K562 (cell line): Measurements from ENCODE around the gene LY6G6F. TPM values are rescaled to one million over a fixed set of nuclear protein-coding genes. Genes with fewer than 3 reads are reported as not detected.
A peak's percentile ranks its signal among the peaks of the same experiment; 100 is the strongest.

ENCODE experiments used
- BRCA1 ChIP-seq, 2 experiments: fragments of 450-650 bp in 1 of 2; sonication (generic) in 1 of 2; formaldehyde crosslinking in 1 of 2; IDR thresholded peaks; 2 replicates each; pipeline versions ENCODE4 v1.5.0 to v1.6.1; 2017 to 2020; ENCODE audit warnings: mild to moderate bottlenecking in 1 of 2, missing genetic modification reagents in 1 of 2
- BRF2 ChIP-seq: IDR thresholded peaks from 3 replicates; pipeline ENCODE4 v1.6.1; 2011; ENCODE audit warnings: borderline replicate concordance, mild to moderate bottlenecking; ENCODE audit not compliant: insufficient read length, insufficient read depth
- CBX5 ChIP-seq: IDR thresholded peaks from 2 replicates; pipeline ENCODE4 v1.6.1; 2014; ENCODE audit warnings: low read depth, borderline replicate concordance
- CCAR2 ChIP-seq: fragments of 200-400 bp; formaldehyde crosslinking; IDR thresholded peaks from 2 replicates; pipeline ENCODE4 v1.6.1; 2017; ENCODE audit warnings: mild to moderate bottlenecking, low read depth, low read length
- CHD2 ChIP-seq: IDR thresholded peaks from 2 replicates; pipeline ENCODE4 v1.6.1; 2011; ENCODE audit warnings: low read depth, low read length
- EZH2 ChIP-seq: IDR thresholded peaks from 2 replicates; pipeline ENCODE4 v1.6.1; 2012; ENCODE audit warnings: low read depth, mild to moderate bottlenecking, inconsistent platforms, low read length, borderline replicate concordance
- GATA2 ChIP-seq: sonication (generic); formaldehyde crosslinking; IDR thresholded peaks from 2 replicates; pipeline ENCODE4 v1.4.0; 2020; ENCODE audit warnings: mild to moderate bottlenecking, missing genetic modification reagents
- MAFK ChIP-seq: IDR thresholded peaks from 2 replicates; pipeline ENCODE4 v1.6.1; 2011; ENCODE audit warnings: low read length, improper control_type of control experiment
- MITF ChIP-seq: IDR thresholded peaks from 2 replicates; pipeline ENCODE4 v1.6.1; 2014; ENCODE audit warnings: antibody characterized with exemption
- PCBP1 ChIP-seq: fragments of 200-400 bp; formaldehyde crosslinking; IDR thresholded peaks from 2 replicates; pipeline ENCODE4 v1.6.1; 2018; ENCODE audit warnings: mild to moderate bottlenecking, low read depth, low read length; ENCODE audit not compliant: poor library complexity, severe bottlenecking
- SREBF2 ChIP-seq: sonication (generic); formaldehyde crosslinking; IDR thresholded peaks from 2 replicates; pipeline ENCODE4 v1.4.0; 2020; ENCODE audit warnings: mild to moderate bottlenecking, missing genetic modification reagents
- TEAD4 ChIP-seq, 2 experiments: sonication (generic) in 1 of 2; formaldehyde crosslinking in 1 of 2; IDR thresholded peaks; 2 replicates each; pipeline versions ENCODE4 v1.6.1 to v1.8.0; 2012 to 2022; ENCODE audit warnings: borderline replicate concordance in 1 of 2, inconsistent platforms in 1 of 2, low read length in 1 of 2, mild to moderate bottlenecking in 1 of 2, missing genetic modification reagents in 1 of 2
- TRIM25 ChIP-seq: fragments of 450-650 bp; IDR thresholded peaks from 2 replicates; pipeline ENCODE4 v1.7.0; 2016; ENCODE audit warnings: borderline replicate concordance
- ZBTB5 ChIP-seq: fragments of 450-650 bp; IDR thresholded peaks from 2 replicates; pipeline ENCODE4 v1.6.1; 2017; ENCODE audit warnings: antibody characterized with exemption
- ZC3H11A ChIP-seq: IDR thresholded peaks from 2 replicates; pipeline ENCODE4 v1.6.1; 2012; ENCODE audit warnings: low read depth, low read length, improper control_type of control experiment
- ZFX ChIP-seq: sonication (generic); formaldehyde crosslinking; IDR thresholded peaks from 2 replicates; pipeline ENCODE4 v1.8.0; 2022; ENCODE audit warnings: mild to moderate bottlenecking, missing genetic modification reagents, moderate library complexity
- ZNF133 ChIP-seq: fragments of 250-450 bp; sonication (Bioruptor Pico); IDR thresholded peaks from 2 replicates; pipeline ENCODE4 v1.4.0; 2020; ENCODE audit warnings: mild to moderate bottlenecking
- ZNF212 ChIP-seq: fragments of 450-650 bp; formaldehyde crosslinking; IDR thresholded peaks from 2 replicates; pipeline ENCODE4 v1.4.0; 2020; ENCODE audit warnings: mild to moderate bottlenecking
- ZNF274 ChIP-seq: IDR thresholded peaks from 2 replicates; pipeline ENCODE4 v1.6.1; 2011; ENCODE audit warnings: low read depth, mild to moderate bottlenecking, low read length, moderate library complexity, borderline replicate concordance
- polyA plus RNA-seq, 8 experiments: library from polyadenylated mRNA; depleted of rRNA in 4 of 8; stranded (reverse) in 5 of 8; unstranded in 3 of 8; fragments of >200 nt; fragmentation: Nextera tagmentation in 2 of 8; fragmentation: Illumina TruSeq in 1 of 8; extraction: Ambion mirVana in 2 of 8; extraction: Trizol in 1 of 8; gene quantifications; 2 replicates each; pipeline versions ENCODE4 v1.2.1 to v1.2.3, GENCODE V29; 2011 to 2014; ENCODE audit warnings: inconsistent platforms in 1 of 8, missing spikeins in 1 of 8
- total RNA-seq, 7 experiments: library from RNA; depleted of rRNA in 6 of 7; stranded (reverse); fragments of >200 nt in 6 of 7; fragmentation: Illumina TruSeq in 2 of 7; extraction: Trizol in 2 of 7; gene quantifications; 2 replicates each; pipeline versions ENCODE4 v1.2.1 to v1.2.3, GENCODE V29; 2011 to 2021; ENCODE audit warnings: low replicate concordance in 1 of 7

LY6G6F gene
- total and polyA plus RNA-seq, 9 of the 15 experiments (the other 6 are each of a cell fraction or from before 2014, with no cell fraction given) = 0.14 to 0.50 (median 0.28) TPM; not detected in 2

GRCh38 chr6:31737991-31738979 is 31.6 kb downstream of the LY6G6F start (continued):
- TF ChIP-seq BRF2 (no peak), ZFX (no peak), TRIM25 (no peak), ZNF133 (CRISPR knock-in tag) (peak; percentile 88), CHD2 (no peak), GATA2 (no peak), ZBTB5 (no peak; the same call in 1 of the 2 replicates), PCBP1 (no peak), MAFK (no peak), BRCA1 (IDR thresholded peaks at IDR 0.05) (no peak), BRCA1 (CRISPR knock-in tag; IDR thresholded peaks at IDR 0.05) (no peak), CCAR2 (no peak), MITF (no peak), ZNF274 (no peak), EZH2 (no peak; the same call in 1 of the 2 replicates), TEAD4 (IDR thresholded peaks at IDR 0.05; ENCODE audit: low read length) (peak; percentile 49; the same call in 1 of the 2 replicates), TEAD4 (CRISPR knock-in tag; IDR thresholded peaks at IDR 0.05; ENCODE audit: borderline replicate concordance) (no peak; the same call in 1 of the 2 replicates), SREBF2 (CRISPR knock-in tag) (no peak), ZC3H11A (no peak), CBX5 (no peak), ZNF212 (0 out of 2 replicates have a peak, but pooled peaks have one; percentile 9)
